GM11168 (cell line): ENCODE measurements around the gene EMID1.
"Not testable (repeated sequence)": the region's sequence is repeated elsewhere in the genome, so short reads cannot be mapped to it uniquely, and the experiment has no call there.

ENCODE experiments used
- in situ Hi-C: fragments of 300-500 bp; cut with MboI; formaldehyde crosslinking; loops from one replicate; pipeline ENCODE4 v1.12.0; 2022; ENCODE audit warnings: low sequenced_read_pairs; ENCODE audit not compliant: unreplicated experiment

Gene EMID1

DNA sequence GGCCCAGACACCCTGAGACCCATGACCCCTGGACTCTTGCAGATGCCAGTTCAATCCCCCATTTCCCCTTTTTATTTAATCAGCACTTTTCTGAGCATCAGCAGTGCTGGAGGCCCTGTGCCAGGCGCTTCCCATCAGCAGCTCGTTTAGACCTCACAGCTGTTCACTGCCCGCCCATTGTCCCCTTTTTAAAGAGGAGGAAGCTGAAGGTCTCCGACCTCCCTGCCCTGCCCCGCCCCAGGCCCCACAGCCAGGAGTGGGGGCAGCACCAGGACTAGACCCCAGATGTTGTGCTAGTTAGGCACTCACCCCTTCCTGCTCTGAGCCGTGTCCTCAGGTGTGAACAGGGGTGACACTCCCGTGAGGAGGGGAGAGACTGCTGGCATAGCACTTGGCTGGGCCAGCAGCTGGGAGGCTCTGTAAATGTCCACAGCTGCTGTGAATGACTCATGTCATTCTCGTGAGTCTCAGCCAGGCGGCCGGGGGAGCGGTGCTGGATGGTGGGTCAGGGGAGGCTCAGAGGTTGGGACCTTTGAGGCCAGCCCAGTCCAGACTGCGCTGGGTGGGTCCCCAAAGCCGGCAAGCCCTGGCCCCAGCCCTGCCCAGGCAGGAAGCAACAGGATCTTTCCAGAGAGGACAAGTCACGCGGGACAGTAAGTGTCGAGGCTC is 19.9 kb downstream of the EMID1 start:
- in situ Hi-C loops: no loop called here

DNA sequence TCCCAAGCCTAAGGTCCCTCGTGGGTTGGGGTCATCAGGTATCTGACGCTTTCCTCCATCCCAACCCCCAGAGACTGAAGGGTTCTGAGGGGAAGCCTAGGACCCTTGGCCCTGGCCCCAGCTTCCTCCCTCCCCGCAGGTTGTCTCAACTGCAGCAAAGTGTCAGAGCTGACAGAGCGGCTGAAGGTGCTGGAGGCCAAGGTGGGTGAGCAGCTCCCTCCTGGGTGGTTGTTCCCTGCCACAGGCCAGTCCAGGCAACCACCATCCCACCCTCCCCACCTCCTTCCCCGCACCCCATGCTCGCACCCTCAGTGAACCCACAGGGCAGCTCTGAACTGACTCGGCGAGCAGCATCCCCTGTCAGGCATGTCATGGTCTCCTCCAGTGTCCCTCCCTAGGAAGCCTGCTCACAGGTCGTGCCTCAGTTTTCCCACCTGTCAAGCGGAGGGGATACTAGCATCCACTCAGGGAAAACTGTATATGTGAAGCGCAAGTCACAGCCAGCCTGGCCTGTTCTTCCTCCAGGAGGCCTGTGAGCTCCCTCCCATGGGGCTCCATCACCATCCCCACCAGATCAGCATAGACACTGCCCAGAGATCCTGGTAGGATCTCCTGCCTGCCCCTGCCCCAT is 20.8 kb downstream of the EMID1 start:
- in situ Hi-C loops: no loop called here

DNA sequence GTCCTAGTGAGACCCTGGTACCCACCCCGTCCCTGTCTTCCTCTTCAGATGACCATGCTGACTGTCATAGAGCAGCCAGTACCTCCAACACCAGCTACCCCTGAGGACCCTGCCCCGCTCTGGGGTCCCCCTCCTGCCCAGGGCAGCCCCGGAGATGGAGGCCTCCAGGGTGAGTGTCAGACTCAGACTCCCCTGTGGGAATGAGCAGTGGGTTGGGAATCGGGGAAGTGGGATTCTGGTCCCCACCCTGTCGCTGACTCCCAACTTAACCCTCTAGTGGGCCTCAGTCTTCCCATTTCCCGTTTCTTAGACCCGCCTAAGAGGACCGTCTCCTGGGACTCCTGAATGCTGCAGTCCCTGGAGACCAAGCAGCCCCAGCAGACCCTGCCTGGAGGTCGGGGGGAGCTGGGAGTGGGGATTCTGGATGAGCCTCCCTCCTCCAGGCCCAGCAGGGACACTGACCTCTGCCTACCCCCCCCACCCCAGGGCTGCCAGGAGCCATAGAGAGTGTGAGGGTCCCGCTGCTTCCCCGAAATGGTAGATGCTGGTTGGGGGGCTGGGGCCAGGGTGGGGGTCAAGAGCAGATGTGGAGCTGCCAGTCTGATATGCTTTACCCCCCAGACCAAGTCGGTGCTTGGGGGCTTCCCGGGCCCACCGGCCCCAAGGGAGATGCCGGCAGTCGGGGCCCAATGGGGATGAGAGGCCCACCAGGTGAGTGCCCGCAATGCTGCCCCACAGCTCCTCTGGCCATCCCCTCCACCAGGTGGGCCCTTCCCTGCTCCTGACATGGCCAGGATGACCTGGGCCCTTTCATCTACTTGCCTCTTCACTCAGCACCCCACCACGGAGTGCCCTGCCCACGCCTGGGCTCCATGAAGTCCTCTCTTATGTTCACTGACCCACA is 25.5 kb downstream of the EMID1 start:
- in situ Hi-C loops: no loop called here

GRCh38 chr22:29231971-29232959 is 26.6 kb downstream of the EMID1 start:
- in situ Hi-C loops: no loop called here

GRCh38 chr22:29233277-29233877 is 27.7 kb downstream of the EMID1 start:
- in situ Hi-C loops: no loop called here

DNA sequence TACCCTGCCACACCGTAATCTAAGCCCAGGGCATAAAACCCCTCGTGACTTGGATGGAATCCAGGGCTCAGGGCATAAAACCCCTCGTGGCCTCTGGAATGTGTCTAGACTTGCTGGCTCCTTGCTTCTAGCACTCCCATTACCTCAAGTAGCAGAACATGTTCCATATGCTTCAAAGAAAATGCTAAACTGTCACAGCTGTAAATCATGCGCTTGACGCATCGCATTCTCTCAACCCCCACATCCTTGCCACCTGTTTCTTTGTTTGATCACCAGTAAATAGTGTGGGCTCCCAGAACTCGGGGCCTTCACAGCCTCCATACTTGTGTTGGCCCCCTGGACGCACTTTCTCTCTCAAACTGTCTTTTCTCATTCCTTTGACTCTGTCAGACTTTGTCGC is 34.8 kb downstream of the EMID1 start:
- in situ Hi-C loops: not testable (repeated sequence)

- in situ Hi-C loops: no loop called here
Observed at GRCh38 chr22:29243874-29244446, 38.3 kb downstream of the EMID1 start.

DNA sequence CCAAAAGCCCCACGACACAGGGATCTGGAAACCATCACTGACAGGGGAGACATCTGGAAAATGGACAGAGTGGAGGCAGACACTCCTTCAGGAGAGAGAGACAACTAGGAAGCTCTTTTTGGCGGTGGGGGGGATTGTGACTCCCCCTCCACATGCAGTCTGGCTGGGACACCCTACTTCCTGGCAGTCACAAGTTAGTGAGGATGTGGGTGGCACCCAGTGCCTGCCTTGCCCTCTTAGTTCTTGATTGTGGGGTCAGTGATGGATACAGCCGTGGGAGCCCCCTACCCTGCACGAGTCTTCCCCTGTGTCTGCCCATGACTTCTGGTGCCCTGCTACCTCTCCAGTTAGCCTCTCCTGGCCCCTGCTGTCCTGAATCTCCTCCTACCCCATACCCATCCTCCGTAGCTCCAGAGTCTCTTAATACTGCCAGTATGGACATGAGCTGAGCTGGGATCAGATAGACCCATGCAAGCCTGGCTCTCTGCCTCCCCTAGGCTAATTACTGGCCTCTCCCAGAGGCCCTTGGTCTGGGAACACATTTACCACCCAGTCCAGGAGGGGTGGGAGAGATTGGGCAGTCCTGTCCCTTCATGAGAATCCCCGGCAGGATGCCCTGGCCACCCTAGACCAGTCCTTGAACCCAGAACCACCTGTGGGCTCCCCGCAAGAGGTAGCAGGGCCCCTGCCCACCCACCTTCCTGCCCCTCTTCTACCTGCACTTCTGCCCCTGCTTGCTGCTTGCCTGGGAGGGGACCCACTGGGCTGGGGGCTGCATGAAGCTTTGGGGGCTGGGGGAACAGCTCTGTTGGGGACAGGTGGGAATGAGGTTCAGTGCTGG is 39.3 kb downstream of the EMID1 start:
- in situ Hi-C loops: no loop called here

- in situ Hi-C loops: no loop called here
Observed at GRCh38 chr22:29245626-29246385, 40.1 kb downstream of the EMID1 start.

GRCh38 chr22:29247891-29248290 is 42.2 kb downstream of the EMID1 start:
- in situ Hi-C loops: not testable (repeated sequence)

DNA sequence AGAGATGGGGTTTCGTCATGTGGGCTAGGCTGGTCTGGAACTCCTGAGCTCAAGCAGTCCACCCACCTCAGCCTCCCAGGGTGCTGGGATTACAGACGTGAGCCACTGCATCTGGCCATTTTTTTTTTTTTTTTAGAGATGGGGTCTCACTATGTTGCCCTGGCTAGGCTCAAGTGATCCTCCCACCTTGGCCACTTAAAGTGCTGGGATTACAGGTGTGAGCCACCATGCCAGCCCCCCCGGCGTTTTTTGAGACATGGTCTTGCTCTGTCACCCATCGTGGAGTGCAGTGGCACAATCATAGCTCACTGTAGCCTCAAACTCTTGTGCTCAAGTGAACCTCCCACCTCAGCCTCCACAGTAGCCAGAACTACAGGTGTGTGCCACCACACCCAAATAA is 45.6 kb downstream of the EMID1 start:
- in situ Hi-C loops: no loop called here

DNA sequence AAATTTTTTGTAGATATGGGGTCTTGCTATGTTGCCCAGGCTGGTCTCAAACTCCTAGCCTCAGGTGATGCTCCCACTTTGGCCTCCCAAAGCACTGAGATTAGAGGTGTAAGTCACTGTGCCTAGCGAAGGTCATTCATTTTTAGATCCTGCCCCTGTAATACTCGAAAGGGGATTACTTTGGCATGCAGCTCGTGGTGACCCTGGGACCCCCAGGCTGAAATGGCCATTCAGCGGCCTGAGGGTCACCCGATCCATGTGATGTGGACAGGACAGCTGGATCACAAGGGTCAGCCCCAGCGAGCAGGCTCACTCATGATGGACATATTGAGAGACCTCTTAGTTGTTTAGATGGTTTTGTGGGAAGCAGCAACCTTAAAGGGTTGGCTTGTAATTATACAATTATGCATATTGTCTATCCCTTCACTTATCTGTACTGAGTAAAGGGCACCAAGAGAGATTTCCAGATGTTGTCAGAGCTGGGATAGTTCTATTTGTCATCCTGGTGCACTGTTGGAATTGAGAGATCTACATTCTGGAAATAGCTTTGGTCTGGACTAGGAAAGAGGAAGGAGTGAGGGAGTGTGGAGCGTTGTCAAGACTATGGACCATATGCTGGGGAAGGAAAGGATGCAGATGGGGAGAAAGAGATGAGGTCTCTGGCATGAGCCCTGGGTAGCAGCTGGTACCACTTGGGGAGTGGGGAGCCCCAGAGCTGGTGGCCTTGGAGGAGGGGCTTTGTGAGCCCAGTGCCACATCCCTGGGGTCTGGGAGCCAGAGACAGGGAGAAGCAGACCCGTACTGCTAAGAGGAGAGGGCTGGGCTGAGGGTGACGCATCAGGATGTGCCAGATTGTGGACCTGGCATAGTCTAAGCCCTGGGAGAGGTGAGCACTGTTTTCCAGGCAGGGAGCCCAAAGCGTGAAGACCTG is 46.5 kb downstream of the EMID1 start:
- in situ Hi-C loops: no loop called here

GRCh38 chr22:29253561-29254285 is 48.0 kb downstream of the EMID1 start:
- in situ Hi-C loops: no loop called here

DNA sequence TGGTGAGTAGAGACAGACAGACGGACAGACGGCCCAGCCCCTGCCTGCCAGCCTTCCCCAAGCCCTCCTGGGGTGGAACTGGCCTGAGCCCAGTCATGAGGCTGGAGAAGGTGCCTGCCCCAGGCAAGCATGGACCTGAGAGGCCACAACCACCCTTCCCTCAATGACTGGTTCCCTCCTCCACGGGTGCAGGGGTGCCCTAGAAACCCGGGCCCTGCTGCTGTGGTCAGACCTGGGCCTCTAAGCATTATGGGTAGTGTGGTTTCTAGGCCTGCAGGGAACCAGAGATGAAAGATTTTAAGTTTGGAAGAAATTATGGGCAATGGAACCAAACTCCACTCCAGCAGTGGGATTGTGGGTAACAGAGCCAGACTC is 48.6 kb downstream of the EMID1 start:
- in situ Hi-C loops: no loop called here

DNA sequence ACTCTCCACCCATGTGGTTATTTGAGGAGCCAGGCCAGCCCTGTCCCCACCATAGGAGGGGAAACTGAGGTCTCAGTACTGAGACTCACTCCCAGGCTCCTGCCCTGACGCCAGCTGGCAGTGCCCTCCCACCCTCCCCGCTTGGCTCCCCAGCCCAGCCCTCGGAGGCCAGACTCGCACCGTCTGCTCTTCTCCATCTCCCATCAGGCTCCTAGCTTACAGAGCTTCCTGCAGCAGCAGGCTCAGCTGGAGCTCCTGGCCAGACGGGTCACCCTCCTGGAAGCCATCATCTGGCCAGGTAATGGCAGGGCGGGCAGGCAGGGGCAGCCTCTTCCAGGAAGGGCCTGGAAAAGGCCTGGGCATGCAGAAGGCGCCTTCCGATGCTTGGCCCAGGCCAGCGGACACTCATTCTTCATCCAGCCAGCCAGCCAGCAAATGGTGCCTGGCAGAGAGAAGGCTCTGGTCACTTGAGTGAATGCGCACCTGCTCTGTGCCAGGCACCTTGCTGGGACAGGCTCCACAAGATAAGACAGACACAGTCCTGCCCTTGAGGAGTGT is 49.4 kb downstream of the EMID1 start:
- in situ Hi-C loops: no loop called here
